Stimulated activated CD4-positive, alpha-beta T cell treated with anti-CD3 and anti-CD28 coated beads, Interleukin-1b, Interleukin-23, amount 100 ng/mL, for 24 hours (primary cell): ENCODE results near the gene WDFY4.

Source experiments
- DNase-seq, 4 experiments: peaks; one replicate each; pipeline ENCODE4 v3.0.0-alpha.2; 2020; ENCODE audit warnings: low read depth in 4 of 4, low spot score in 1 of 4

Gene WDFY4

DNA sequence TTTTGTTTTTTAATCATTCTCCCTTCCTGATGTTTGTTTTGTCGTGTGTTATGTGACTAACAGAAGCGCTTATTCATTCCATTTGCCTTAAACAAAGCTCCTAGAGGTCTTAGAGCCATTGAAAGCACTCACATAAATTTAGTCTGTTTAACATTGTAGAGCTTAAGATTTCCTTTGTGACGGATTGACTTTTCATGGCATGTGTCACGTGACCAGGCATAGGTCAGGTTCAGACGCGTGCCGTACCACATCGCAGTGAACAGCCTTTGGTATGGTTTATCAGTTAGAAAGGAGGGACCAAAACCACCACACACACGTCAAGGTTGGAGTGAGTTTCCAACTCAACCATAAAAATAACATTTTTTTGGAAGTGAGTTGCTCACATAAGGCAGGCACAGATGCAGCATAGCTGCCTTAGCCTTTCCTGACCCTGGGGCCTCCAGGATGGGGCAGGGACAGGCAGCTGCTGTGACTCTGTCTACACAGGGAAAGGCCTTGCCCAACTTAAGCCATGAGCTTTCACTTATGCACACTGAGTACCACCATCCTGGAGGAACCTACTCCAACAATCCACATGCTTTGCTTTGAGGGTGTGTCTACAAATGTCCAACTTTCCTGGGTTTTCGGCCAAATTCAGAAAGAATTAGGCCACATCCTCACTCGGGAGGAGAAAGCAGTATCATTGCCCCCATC is 55.5 kb downstream of the WDFY4 start:
- no peak for DNase-seq

DNA sequence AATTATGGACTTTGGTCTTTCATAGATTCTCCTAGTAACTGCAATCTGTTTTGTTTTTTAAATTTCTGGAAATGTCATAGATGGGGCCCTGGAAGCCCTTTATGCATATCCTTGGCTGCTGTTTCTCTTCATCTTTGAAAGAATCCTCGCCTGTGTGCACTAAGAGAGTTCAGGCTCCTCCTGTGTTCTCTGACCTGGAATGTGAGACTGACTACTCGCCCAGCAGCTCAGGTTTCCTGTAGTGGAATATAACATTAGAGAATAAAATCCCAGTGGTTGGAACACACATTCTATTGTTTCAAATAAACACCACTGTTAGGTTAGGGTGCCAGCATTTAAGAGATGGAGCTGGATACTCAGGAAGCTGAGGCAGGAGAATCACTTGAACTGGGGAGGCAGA is 56.3 kb downstream of the WDFY4 start:
- DNase-seq, result no peak

DNA sequence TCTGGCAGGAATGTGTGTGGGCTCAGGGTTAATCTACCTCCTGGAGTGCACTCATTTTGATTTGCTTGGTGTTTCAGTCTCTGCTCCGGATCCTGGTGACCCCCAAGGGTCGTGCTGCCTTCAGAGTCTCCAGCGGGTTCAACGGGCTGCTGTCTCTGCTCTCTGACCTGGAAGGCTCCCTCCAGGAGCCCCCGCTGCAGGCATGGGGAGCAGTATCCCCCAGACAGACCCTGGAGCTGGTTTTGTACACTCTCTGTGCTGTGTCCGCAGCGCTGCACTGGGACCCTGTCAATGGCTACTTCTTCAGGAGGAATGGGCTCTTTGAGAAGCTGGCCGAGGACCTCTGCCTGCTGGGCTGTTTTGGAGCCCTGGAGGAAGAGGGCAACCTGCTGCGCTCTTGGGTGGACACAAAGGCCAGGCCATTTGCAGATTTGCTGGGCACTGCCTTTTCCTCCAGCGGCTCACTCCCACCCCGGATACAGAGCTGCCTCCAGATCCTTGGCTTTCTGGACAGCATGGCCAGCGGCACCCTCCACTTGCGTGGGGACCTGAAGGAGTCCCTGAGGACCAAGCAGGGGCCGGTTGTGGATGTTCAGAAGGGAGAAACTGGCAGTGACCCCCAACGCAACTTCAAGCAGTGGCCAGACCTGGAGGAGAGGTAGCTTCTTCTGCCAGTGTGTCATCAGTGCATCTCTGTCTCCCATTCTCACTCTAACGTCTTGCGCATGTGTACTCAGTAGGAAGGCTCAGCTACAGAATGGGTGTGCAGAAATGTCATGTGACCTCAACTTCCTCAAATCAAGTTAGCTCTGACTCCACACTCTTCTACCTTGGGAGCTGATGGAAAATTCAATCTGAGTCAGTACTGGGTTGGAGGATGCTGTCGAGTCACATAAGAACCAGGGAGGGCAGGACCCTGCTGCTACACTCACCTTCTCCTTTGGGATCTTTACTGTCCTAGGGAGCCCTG is 58.5 kb downstream of the WDFY4 start:
- DNase-seq, result no peak

DNA sequence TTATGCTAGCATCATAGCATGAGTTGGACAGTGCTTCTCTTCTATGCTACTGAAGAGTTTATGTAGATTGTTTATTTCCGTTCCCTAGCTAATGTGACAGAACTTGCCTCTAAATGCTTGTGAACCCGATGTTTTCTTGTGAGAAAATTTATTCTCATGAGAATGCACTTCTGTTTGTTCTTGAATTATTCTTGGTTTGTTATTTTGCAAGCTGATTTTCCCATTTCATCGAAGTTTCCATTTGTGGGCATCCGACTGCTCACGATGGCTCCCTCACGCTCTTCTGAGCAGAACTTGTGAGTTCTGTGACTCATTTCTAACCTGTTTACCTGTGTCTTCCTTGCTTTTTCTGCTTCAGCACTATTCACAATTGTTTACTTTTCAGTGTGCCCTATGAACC is 59.9 kb downstream of the WDFY4 start:
- DNase-seq, result no peak

DNA sequence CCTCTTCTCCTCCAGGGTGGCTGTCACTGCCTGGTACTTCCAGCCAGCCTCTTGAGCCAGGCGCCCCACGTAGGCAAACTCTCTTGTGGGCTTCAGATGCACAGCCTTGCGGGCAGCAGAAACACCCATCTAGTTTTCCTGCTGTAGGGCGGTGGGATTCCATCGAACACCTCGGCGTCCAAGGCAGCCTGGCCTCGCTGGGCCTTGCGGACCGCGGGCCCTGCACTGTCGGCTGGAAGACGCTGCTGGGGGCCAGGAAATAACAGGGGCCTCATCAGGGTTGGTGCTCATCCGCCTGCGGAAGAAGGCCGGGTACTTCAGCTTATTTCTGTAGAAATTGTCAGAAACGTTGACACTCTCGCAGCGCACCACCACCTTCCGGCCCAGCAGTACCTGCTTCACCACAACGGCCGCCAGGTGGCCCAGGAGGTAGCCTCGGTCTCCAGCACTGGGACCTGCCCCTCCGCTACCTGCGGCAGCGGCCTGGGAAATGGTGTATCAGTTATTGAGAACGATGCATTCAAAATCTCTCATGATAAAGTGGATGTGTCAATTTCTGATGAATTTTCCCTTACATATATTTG is 61.1 kb downstream of the WDFY4 start:
- DNase-seq, result no peak

DNA sequence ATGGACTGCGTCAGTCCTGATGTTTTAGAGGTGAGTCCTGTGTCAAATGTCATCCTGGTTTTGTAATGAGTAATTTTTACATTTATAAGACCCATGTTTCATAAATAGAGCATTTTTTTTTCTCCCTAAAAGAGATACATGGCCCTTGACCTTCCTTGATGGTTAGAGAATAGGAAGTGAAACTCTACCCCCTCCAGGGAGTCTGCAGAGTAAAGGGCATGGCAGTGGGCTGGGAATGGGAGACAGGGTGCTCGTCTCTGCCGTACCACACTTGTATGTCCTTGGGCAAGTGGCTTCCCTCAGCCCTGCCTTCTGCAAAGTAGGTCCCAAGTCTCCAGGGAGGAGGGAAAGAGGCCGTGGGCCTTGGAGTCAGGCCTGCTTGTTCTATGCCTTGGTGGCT is 63.9 kb downstream of the WDFY4 start:
- DNase-seq, result no peak

DNA sequence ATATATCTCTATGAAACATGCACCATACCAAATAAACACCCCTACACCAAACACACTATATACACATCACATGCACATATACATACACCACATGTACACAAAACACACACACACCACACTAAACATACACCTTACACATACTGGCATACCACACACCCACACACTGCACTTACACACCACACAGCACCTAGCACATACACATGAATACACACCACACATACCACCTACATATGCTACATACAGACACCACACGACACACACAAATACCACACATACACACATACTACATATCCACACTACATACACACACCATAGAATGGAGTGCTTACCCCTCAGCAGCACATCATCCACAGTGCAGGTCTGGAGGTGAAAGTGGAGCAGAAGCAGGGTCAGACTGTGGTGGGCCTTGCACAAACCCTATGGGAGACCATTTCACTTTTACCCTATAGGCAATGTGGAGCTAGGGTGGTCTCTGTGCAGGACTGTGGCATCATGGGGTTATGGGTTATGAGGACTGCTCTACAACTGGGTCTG is 64.6 kb downstream of the WDFY4 start:
- no peak for DNase-seq

DNA sequence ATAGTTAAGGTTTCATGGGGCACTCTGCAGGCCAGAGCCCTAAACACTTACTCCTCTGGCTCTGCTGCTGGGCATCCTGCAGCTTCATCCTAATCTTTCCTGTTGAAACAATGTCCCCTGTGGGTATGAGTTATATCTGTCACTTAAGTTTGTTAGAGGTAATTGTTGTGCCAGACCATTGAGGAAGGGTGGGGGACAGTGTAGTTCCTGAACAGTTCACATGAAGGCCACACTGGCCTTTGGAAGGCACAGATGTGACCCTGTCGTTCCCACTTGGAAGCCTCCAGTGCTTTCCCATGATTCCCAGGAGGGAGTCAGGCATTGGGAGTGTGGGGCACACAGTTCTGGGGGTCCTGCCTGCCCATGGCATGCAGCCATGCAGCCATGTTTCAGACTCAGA is 65.3 kb downstream of the WDFY4 start:
- no peak for DNase-seq

DNA sequence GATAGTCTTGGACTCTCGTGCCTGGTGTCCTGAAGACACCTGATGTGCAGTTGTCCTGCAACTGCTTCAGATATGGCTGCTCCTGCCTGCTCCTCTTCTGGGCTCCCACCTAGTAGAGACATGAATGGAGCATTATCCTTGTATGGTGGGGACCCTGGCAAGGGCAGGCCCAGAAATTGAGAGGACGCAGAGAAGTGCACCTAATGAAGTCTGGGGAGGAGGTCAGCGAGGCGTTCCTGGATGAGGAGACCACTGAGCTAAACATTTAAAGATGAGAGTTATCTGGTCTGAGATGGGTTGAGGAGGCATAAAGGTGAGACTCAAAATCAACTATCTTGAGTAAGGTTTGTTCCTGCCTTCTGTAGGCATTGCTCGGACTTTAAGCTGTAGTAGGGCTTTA is 66.3 kb downstream of the WDFY4 start:
- DNase-seq, result no peak

DNA sequence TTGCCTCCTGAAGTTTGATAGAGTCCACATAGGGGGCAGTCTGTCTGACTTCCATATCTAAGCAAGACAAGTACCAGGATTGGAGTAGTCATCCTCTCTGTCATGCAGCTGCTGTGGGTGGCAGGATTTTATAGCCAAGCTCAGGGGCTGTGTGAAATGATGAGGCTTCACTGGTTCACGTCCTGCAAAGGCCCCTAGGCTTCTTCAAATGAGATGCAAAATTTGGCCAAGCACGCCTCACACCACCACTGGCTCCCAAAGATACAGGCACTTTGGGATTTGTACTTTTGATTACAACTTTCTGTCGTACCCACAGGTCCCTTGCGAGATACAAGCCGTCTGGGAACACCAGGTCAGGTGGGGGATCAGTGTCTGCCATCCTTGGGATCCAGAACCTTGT is 67.1 kb downstream of the WDFY4 start:
- no peak for DNase-seq

DNA sequence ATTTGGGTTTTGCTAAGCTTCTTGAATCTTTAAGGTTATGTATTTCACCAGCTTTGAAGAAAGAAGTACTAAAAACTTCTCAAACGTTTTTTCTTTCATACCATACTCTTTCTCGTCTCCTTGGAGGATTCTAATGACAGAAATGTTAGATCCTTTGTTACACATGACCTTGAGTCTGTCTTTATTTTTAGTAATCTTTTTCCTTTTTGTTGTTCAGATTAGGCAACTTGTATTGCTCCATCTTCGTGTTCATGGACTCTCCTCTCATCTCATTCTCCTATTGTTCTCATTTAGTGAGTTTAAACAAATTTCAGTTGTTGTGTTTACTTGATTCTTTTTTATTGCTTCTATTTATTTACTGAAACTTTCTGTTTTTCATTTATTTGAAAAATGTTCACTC is 73.7 kb downstream of the WDFY4 start:
- DNase-seq, result no peak

DNA sequence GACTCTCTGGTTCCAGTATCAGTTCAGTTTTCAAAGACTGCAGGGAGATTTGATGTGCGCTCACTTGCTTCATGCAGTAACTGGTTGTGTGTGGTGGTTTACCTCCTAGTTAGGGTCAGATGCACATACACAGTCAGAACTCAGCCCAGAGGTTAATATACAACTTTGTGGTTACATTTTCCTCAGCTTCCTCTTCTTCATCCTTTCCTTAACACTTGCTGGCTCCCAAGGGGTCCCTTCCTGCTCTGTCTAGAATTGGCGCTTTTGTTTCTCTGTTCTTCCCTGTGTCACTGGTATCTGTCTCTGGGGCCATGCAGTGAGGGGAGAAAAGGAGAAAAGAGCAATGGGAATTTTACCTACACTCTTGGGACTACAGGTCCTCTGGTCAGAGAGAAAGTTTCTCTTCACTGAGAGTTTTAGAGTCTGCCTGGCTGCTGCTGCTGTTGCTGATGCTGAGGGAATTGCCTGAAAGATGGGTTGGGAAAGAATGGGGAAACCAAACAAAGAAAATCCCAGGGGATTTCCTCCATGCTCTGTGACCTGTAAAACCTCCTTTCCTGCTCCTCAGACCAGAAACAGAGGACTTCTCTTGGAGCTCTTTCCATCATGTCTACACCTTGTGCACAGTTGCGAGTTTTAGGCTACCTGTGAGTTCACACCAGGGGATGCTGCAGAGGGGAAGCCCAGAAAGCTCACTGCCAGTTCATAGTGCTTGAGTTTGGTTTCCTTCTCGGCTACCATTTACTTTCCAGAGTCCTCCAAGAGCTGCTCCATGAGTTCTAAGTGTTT is 74.6 kb downstream of the WDFY4 start:
- no peak for DNase-seq

DNA sequence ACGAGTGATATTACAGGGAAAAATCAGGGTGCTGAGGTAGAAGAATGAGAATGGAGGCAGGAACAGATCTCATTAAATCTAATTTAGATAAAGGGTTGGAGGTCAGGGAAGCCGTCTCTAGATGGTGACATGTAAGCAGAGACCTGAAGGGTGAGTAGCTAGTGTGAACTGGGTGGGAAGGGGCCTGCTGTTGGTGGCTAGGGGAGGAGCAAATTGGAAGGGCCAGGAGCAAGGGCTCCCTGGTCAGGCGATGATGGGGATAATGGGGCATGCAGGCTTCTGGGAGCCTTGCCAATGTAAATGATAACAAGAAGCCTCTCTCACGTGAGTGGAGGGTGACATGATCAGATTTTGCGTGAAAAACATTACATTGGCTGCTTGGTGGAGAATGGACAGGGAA is 76.3 kb downstream of the WDFY4 start:
- DNase-seq, result no peak

DNA sequence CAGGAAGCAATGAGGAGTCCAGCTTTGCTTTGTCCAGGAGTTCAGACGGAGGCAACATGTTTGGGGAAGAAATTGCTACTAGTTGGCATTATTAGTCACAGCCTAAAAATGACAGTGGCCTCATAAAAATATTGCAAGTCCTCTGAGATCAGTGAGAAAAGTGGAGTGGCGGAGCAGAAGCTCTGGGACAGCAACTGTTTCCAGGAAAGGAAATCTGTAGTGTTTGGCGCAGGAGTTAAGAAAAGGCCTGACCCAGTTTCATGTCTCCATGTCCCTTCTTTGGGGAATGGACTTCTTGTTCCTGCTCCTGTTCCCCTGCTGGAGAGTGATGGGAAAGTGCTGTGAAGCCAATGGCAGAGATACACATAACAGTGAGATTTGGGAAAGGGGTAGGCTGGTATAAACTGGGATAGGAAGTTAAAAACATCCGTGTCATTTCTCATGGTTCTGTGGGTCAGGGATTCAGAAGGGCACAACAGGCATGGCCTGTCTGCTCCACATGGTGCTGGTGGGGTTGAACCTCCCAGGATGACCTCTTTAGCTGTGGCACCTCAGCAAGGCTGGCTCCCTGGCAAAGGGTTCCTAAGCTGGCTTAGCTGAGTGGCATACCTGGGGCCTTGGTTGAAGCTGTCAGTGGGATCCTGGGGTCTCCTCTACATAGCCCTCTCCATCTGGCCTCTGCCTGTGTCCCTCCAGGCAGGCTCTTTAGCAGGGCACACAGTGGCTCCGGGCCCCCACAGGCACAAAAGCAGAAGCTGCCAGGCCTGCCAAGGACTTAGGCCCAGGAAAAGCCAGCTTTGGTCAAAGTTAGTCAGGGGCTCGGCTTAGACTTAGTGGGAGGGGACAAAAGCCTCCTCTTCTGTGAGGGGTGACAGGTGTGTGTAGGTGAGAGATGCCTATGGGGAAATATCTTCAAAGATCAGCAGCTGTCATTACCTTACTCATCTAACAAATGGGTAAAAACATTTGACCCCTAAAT is 77.7 kb downstream of the WDFY4 start:
- DNase-seq, result no peak

DNA sequence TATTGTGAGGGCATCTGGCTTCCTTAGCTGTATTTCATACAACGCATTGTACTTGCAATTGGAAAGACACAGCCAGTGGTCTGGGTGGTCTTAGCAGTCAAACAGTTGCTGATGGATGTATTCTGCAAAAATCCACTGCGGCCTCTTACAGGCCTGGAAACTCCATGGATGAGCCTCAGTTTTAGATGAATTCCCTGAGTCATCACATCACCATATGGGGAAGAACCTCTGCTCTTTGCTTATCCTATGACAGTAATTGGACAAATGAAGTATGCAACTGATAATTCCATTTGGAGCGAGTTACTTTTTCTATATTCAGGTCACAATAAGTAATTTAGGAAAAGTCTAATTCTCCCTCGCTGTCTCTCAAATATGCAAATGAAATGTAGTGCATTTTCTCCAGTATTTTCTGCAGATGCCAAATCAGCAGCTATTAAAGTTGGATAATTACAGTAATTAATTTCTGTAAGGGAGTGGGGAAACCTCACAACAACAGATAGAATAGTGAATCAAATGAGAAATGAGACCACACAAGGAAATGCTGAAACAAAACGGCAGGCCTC is 78.8 kb downstream of the WDFY4 start:
- DNase-seq, result no peak

DNA sequence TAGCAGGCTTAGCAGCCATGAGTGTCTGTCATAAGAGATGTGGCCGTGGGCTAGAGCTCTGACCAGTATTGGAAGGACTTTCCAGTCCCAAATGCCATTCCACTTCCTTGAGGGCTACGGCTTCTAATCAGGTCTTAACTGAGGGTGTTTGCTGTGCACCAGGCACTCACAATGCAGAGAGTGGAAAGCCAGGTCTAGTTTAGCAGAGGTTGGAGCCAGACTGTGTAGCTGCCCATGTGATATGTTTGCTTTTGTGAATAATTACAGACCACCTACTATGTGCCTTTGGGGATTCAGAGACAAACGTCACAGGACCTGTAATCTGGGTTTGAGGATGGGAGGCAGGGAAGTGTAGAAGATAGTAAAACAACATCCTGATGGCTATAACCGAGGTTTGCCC is 79.8 kb downstream of the WDFY4 start:
- DNase-seq, result no peak

DNA sequence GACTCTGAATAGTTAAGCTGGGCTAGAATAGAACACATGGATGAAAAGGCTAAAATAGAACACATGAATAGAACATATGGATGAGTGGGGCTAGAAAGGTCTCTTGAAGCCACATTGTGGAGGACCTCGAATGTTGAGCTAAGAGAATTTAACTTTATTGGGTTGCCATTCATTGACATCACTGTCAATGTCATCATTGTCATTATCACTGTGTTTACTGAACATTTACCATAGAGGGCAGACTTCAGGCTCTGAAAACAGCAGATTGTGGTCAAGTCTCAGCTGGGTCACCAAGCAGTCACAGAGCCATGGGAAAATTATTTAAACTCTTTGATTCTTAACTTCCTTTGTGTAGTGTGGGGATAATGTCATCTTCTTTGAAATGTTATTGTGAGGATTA is 80.4 kb downstream of the WDFY4 start:
- DNase-seq, result no peak

DNA sequence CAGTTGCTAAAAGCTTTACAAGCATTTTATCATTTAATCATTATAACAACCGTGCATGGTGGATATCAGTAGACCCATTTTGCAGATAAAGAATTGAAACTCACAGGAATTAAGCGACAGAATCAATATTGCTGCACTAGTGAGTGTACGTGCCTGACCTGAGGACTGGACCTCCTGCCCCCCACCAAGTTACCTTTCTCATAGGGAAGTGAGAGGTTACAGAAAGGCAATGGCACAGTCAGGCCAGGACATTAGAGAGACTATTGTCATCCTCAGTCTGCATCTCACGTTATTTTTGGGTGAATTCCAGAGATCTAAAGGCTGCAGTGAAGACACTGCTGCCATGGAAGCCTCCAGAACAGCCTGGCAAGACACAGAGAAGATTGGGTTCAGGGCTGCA is 80.9 kb downstream of the WDFY4 start:
- DNase-seq, result no peak

DNA sequence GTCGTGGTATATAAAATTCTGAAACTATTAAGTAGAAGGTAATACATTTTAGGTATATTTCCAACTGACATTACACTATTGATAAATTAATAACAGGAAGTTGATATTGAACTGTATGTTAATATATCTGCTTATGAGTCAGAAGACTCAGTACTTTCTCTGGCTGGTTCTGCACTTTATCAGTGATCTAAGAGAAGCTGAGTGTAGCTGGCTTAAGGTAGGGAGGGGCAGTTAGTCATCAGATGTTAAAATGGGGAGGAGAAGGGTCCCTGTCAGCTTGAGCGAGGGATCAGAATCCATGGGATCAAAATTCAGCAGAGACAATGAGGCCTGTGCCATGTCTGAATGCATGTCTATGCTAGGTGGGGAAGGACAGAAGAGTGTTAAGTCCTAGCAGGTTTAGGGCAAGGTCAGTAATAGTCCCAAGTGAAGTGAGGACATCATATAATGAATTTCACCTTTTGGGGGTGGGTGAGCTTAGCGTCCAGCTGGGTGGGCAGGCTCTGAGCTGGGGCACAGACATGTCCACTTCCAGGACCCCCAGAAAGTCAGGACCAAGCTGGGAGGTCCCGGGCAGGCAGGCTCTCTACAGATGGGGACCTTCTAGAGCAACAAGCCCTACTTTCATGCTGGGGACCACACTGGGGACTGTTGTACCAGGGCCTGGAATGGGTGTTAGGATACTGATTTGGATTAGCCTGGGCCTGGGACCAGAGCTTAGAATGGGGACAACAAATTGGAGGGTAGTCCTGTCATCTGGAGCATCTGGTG is 82.9 kb downstream of the WDFY4 start:
- DNase-seq, result no peak
